Measurements from ENCODE around the gene DOCK4. TPM values are rescaled to one million over a fixed set of nuclear protein-coding genes. Genes with fewer than 3 reads are reported as not detected.
"Not testable (repeated sequence)": the region's sequence is repeated elsewhere in the genome, so short reads cannot be mapped to it uniquely, and the experiment has no call there.

The DOCK4 gene
- total and polyA plus RNA-seq, 9 donors = 8.2 to 14.0 (median 10.0) TPM

DNA sequence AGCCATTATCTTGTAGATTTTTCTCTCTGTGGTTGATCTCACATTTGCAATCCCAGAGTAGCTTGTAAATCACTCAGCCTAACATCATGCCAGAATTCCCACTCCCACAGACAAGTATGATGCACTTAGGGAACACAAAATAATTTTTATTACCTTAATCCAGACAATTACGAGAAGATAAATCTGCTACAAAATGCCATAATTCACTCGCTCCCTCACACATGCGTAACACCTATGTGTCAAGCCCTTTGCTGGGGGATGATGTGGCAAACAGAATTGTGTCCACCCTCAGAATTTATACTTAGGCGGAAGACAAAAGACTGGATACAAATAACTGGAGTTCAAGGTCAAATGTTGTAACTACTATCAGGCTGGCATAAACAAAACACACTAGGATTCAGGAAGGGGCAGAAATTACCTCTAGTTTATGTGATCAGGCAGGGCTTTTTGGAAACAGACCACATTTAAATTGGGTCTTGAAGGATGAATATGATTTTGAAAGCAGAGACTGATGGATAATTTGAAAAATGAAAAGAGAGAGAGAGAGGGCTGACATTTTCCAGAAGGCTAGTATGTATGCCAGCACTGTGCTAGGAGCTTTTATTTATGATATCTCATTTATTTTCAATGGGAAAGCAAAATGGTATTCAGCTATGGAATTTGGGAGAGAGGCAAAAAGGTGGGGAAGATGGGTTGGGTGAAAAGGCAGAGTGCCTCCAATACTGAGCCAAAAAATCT lies 69.8 kb downstream of the DOCK4 start:
- Histone ChIP-seq H3K4me3 (ENCODE audit: low read length) (no peak overlapping the region), H3K27ac (ENCODE audit: low read length) (no peak overlapping the region), H3K4me1 (ENCODE audit: control insufficient read depth, insufficient read depth, low read length) (no peaks in the 10 kb centered on the region), H3K27me3 (ENCODE audit: control insufficient read depth, insufficient read depth, low read length) (no peaks in the 10 kb centered on the region), H3K36me3 (ENCODE audit: control insufficient read depth, insufficient read depth, low read length) (no peaks in the 10 kb centered on the region), H3K9me3 (replicated peaks; ENCODE audit: control insufficient read depth, low read depth, low read length) (no peaks in the 10 kb centered on the region)
- no peak for DNase-seq
- WGBS (ENCODE audit: insufficient coverage) = no CpG with 5 or more reads among the region's 4 CpGs

DNA sequence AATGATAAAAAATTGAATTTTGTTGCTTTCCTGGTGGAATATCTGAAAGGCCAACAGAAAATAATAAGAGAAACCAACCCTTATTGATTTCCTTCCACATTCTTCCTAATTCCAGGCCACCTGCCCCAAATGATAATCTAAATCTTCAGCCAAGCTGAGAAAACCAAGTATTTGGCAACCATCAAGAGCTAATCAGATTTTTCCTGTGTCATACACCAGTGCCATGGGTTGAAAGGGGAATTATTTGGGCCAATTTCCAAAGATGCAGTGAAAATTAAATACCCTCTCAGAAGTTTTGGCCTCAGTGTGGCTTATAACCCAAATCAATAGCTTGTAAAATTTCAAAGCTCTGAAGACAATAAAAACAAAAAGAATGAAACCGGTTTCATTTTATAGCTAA lies 70.4 kb downstream of the DOCK4 start:
- H3K4me1 ChIP-seq (ENCODE audit: control insufficient read depth, insufficient read depth, low read length) = no peaks in the 10 kb centered on the region
- no CpG with 5 or more reads among the region's 1 CpG for WGBS (ENCODE audit: insufficient coverage)
- H3K27me3 ChIP-seq (ENCODE audit: control insufficient read depth, insufficient read depth, low read length) = no peaks in the 10 kb centered on the region
- no peak overlapping the region for H3K4me3 ChIP-seq (ENCODE audit: low read length)
- no peak for DNase-seq
- H3K27ac ChIP-seq (ENCODE audit: low read length) = no peak overlapping the region
- no peaks in the 10 kb centered on the region for H3K9me3 ChIP-seq (replicated peaks; ENCODE audit: control insufficient read depth, low read depth, low read length)
- no peaks in the 10 kb centered on the region for H3K36me3 ChIP-seq (ENCODE audit: control insufficient read depth, insufficient read depth, low read length)

DNA sequence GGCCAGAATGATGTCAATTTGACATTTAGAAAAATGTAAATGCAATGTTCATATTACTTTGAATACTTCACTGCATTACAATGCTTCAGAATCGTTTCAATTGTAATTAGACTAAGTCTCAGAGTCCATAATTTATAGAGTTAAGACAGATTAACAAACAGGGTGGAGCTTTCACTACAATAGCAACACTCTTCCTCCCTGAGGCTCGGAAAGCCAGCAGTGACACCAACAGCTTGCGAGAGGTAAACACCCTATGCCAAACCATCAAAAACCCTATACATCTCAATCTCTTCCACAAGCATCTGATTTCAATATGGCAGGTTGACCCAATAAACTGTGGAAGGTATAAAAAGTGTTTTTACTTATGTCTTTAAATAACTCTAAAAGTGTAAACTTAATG lies 72.2 kb downstream of the DOCK4 start:
- no peaks in the 10 kb centered on the region for H3K9me3 ChIP-seq (replicated peaks; ENCODE audit: control insufficient read depth, low read depth, low read length)
- no peak overlapping the region for H3K4me3 ChIP-seq (ENCODE audit: low read length)
- H3K4me1 ChIP-seq (ENCODE audit: control insufficient read depth, insufficient read depth, low read length) = peaks cover 2% of the 10 kb centered on the region
- no peak for DNase-seq
- no peaks in the 10 kb centered on the region for H3K27me3 ChIP-seq (ENCODE audit: control insufficient read depth, insufficient read depth, low read length)
- no peak overlapping the region for H3K27ac ChIP-seq (ENCODE audit: low read length)
- H3K36me3 ChIP-seq (ENCODE audit: control insufficient read depth, insufficient read depth, low read length) = no peaks in the 10 kb centered on the region
- no CpG with 5 or more reads among the region's 3 CpGs for WGBS (ENCODE audit: insufficient coverage)

DNA sequence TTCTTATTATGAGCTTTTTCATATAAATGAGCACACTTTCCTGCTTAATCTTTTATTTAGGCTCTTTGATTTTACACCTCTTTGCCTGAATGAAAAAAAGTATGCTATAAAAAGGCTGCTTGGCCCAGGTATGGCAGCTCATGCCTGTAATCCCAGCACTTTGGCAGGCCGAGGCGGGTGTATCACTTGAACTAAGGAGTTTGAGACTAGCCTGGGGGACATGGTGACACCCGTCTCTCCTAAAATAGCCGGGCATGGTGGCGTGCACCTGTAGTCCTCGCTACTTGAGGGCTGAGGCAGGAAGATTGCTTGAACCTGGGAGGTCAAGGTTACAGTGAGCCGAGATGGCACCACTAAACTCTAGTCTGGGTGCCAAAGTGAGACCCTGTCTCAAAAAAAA lies 72.9 kb downstream of the DOCK4 start:
- no peak for DNase-seq
- Histone ChIP-seq H3K27ac (ENCODE audit: low read length) (no peak overlapping the region), H3K4me1 (ENCODE audit: control insufficient read depth, insufficient read depth, low read length) (peaks cover 2% of the 10 kb centered on the region), H3K36me3 (ENCODE audit: control insufficient read depth, insufficient read depth, low read length) (no peaks in the 10 kb centered on the region), H3K9me3 (replicated peaks; ENCODE audit: control insufficient read depth, low read depth, low read length) (no peaks in the 10 kb centered on the region), H3K4me3 (ENCODE audit: low read length) (no peak overlapping the region), H3K27me3 (ENCODE audit: control insufficient read depth, insufficient read depth, low read length) (no peaks in the 10 kb centered on the region)
- WGBS (ENCODE audit: insufficient coverage) = 95% methylated on average over 7 of the region's 7 CpGs

DNA sequence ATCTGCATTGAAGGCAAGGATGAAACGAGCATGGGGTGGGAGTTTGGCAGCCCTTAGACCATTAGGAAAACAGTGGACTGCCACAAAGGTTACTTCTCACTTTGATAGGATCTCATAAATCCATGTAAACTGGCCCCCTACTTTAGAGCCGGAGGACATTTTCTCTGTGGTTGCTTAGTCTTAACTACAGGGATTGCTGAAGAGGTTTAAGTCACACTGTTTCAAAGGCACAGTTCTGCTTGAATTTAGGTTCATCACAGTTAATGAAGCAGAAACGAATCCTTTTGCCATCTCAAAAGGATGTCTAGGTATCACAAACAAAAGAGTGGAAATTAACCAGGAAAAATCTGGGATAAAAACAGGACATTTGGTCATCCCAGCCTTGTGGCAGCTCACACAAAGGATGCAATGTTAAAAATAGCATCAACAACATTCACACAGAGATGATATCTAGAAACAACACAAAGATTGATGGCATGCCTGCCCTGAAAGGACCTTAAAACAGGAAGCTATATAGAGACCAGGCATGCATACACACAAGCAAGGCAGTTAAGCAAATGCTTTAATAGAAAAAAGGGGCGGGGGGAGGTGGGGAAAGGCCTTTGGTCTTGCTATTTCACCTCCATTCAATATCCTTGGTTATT lies 74.0 kb downstream of the DOCK4 start:
- DNase-seq = peak; percentile 27
- peaks cover 2% of the 10 kb centered on the region for H3K4me1 ChIP-seq (ENCODE audit: control insufficient read depth, insufficient read depth, low read length)
- H3K9me3 ChIP-seq (replicated peaks; ENCODE audit: control insufficient read depth, low read depth, low read length) = no peaks in the 10 kb centered on the region
- no peaks in the 10 kb centered on the region for H3K27me3 ChIP-seq (ENCODE audit: control insufficient read depth, insufficient read depth, low read length)
- H3K36me3 ChIP-seq (ENCODE audit: control insufficient read depth, insufficient read depth, low read length) = no peaks in the 10 kb centered on the region
- H3K27ac ChIP-seq (ENCODE audit: low read length) = peak overlapping the region; percentile 45
- no CpG with 5 or more reads among the region's 4 CpGs for WGBS (ENCODE audit: insufficient coverage)
- H3K4me3 ChIP-seq (ENCODE audit: low read length) = no peak overlapping the region

DNA sequence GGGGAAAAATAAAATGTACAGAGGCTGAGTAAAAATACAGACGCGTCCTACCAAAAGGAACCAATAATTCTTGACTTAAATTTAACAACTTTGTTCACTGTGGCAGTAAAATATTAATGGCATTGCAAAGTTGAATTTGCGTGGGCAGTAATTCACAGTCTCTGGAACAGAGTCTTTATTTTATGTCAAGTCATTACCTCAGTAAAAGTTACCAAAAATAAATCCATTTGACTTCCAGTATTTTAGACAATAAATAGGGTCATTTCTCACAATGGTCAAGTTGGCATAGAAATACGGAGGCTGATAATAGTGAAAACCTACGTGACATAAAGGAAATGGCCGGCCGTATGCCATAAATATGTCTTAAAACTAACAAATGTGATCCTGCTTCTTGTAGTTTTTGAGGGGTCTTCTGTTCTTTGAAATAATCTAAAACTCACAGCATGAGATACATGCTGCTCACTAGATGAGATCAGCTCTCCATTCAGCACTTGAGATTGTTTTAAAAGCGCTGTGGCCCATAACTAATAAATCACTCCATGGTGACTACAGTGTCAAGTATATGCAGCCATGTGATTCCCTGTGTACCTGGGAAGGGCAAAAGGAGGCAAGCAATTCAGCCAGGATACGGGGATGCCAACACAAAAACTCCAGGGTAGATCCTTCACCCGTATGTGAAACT lies 75.3 kb downstream of the DOCK4 start:
- H3K36me3 ChIP-seq (ENCODE audit: control insufficient read depth, insufficient read depth, low read length) = no peaks in the 10 kb centered on the region
- no peak overlapping the region for H3K4me3 ChIP-seq (ENCODE audit: low read length)
- peaks cover 2% of the 10 kb centered on the region for H3K4me1 ChIP-seq (ENCODE audit: control insufficient read depth, insufficient read depth, low read length)
- no CpG with 5 or more reads among the region's 10 CpGs for WGBS (ENCODE audit: insufficient coverage)
- H3K27me3 ChIP-seq (ENCODE audit: control insufficient read depth, insufficient read depth, low read length) = no peaks in the 10 kb centered on the region
- DNase-seq = no peak
- H3K9me3 ChIP-seq (replicated peaks; ENCODE audit: control insufficient read depth, low read depth, low read length) = no peaks in the 10 kb centered on the region
- H3K27ac ChIP-seq (ENCODE audit: low read length) = no peak overlapping the region

DNA sequence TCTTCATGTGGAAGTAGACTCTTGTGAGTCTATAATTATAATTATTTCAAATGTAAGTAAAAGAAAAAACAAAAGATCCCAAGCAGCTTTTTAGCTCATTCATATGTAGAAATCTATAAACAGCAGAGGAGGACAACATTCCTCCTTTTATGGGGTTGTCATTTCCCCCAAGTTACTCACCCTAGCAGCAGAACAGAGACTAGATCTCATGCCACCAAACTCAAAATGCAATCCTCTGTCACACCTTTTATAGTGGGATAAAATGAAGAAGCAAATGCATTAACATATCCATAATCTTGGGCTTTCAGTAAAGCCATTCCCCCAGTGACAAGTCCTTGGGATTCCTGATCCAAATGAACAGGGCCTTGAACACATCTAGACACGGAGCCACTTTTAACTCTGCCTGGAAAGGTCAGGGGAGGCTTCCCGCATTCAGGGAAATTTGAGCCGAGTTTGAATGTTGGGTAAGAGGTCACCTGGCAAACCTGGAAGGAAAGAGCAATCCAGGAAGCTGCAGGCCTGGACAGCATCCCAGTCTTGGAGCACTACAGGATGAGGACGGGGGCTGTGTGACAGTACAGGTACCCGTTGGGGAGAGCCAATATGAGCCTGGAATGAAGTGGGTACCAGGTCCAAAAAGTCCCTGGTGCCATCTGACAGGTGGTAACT lies 76.4 kb downstream of the DOCK4 start:
- H3K36me3 ChIP-seq (ENCODE audit: control insufficient read depth, insufficient read depth, low read length) = no peaks in the 10 kb centered on the region
- DNase-seq = no peak

DNA sequence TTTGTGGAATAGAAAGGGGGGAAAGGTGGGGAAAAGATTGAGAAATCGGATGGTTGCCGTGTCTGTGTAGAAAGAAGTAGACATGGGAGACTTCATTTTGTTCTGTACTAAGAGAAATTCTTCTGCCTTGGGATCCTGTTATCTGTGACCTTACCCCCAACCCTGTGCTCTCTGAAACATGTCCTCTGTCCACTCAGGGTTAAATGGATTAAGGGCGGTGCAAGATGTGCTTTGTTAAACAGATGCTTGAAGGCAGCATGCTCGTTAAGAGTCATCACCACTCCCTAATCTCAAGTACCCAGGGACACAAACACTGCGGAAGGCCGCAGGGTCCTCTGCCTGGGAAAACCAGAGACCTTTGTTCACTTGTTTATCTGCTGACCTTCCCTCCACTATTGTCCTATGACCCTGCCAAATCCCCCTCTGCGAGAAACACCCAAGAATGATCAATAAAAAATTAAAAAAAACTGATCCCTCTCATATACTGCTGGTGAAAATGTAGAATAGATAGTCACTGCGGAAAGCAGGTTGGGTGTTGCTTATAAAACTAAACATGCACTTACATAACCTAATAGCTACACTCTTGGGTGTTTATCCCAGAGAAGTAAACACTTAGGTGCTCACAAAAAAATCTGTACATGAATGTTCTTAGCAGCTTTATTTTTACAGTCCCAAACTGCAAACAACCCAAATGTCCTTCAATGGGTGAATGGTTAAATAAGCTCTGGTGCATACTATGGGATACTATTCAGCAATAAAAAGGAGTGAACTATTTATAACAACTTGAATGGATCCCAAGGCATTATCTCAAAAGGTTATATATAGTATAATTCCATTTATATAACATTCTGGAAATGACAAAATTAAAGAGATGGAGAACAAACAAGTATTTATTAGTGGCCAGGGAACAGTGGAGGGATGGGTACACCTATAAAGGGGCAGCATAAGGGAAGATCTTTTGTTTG lies 77.5 kb downstream of the DOCK4 start:
- H3K27ac ChIP-seq (ENCODE audit: low read length); H3K27me3 ChIP-seq (ENCODE audit: control insufficient read depth, insufficient read depth, low read length); DNase-seq; H3K4me1 ChIP-seq (ENCODE audit: control insufficient read depth, insufficient read depth, low read length); H3K9me3 ChIP-seq (replicated peaks; ENCODE audit: control insufficient read depth, low read depth, low read length); H3K36me3 ChIP-seq (ENCODE audit: control insufficient read depth, insufficient read depth, low read length); H3K4me3 ChIP-seq (ENCODE audit: low read length): not testable (repeated sequence)
- WGBS (ENCODE audit: insufficient coverage) = no CpG with 5 or more reads among the region's 8 CpGs

More for the DNA sequence above, 76.4 kb downstream of the DOCK4 start:
- H3K9me3 ChIP-seq (replicated peaks; ENCODE audit: control insufficient read depth, low read depth, low read length) = no peaks in the 10 kb centered on the region
- H3K4me3 ChIP-seq (ENCODE audit: low read length) = no peak overlapping the region
- peaks cover 2% of the 10 kb centered on the region for H3K4me1 ChIP-seq (ENCODE audit: control insufficient read depth, insufficient read depth, low read length)
- no peaks in the 10 kb centered on the region for H3K27me3 ChIP-seq (ENCODE audit: control insufficient read depth, insufficient read depth, low read length)
- H3K27ac ChIP-seq (ENCODE audit: low read length) = no peak overlapping the region
- 31% methylated on average over 4 of the region's 5 CpGs for WGBS (ENCODE audit: insufficient coverage)

DNA sequence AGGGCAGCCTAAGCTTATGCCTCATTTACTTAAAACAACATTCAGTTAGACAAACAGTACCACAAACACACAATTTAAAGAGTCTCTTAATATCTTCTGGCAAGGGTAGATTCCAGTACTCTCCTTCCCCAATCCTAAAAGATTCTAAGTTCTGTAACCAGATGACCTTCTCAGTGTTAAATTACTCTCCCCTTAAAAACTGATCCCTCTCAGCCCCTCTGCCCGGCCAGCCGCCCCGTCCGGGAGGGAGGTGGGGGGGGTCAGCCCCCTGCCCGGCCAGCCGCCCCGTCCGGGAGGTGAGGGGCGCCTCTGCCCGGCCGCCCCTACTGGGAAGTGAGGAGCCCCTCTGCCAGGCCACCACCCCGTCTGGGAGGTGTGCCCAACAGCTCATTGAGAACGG lies 78.2 kb downstream of the DOCK4 start:
- no CpG with 5 or more reads among the region's 13 CpGs for whole genome bisulfite sequencing (ENCODE audit: insufficient coverage)
- not testable (repeated sequence) for H3K4me3 ChIP-seq (ENCODE audit: low read length); H3K9me3 ChIP-seq (replicated peaks; ENCODE audit: control insufficient read depth, low read depth, low read length); H3K4me1 ChIP-seq (ENCODE audit: control insufficient read depth, insufficient read depth, low read length); H3K36me3 ChIP-seq (ENCODE audit: control insufficient read depth, insufficient read depth, low read length); DNase-seq; H3K27ac ChIP-seq (ENCODE audit: low read length); H3K27me3 ChIP-seq (ENCODE audit: control insufficient read depth, insufficient read depth, low read length)
